Skeletal muscle tissue (tissue), 4 donors: ENCODE data around the gene LAMC3. TPM values are rescaled to one million over a fixed set of nuclear protein-coding genes. Genes with fewer than 3 reads are reported as not detected.

Source experiments
- H3K27ac ChIP-seq: one replicate; pipeline ENCODE4 v1.7.0; 2013; ENCODE audit warnings: mild to moderate bottlenecking, low read depth, low read length, inconsistent platforms
- H3K27me3 ChIP-seq, 3 donors: one replicate each; pipeline ENCODE4 v1.7.0; 2013; ENCODE audit warnings: low read length in 3 of 3; ENCODE audit not compliant: control insufficient read depth in 3 of 3, insufficient read depth in 3 of 3
- H3K36me3 ChIP-seq, 3 donors: one replicate each; pipeline ENCODE4 v1.7.0; 2013; ENCODE audit warnings: low read length in 3 of 3; ENCODE audit not compliant: control insufficient read depth in 3 of 3, insufficient read depth in 3 of 3
- H3K4me1 ChIP-seq, 3 donors: one replicate each; pipeline ENCODE4 v1.7.0; 2013; ENCODE audit warnings: low read length in 3 of 3, mild to moderate bottlenecking in 3 of 3; ENCODE audit not compliant: control insufficient read depth in 3 of 3, insufficient read depth in 3 of 3
- H3K4me3 ChIP-seq, 3 donors: one replicate each; pipeline ENCODE4 v1.7.0; 2013; ENCODE audit warnings: low read length in 3 of 3
- H3K9ac ChIP-seq, 3 donors: one replicate each; pipeline ENCODE4 v1.7.0; 2013; ENCODE audit warnings: low read length in 3 of 3, mild to moderate bottlenecking in 3 of 3, moderate library complexity in 2 of 3, low read depth in 1 of 3
- H3K9me3 ChIP-seq, 3 donors: one replicate each; pipeline ENCODE4 v1.7.0; 2013; ENCODE audit warnings: low read length in 3 of 3; ENCODE audit not compliant: control insufficient read depth in 3 of 3
- total RNA-seq: library from RNA; depleted of rRNA; stranded (reverse); fragments of >200 nt; gene quantifications from one replicate; pipeline ENCODE4 v1.2.3, GENCODE V29; 2014
- donor health status: Osteomylitis.

The LAMC3 gene
- total RNA-seq, 1 donor from 2014 or later = 0.52 TPM

GRCh38 chr9:130977811-130978221, 31.2 kb upstream of the LAMC3 start:
- Histone ChIP-seq H3K9ac (no peak overlapping the region), H3K4me1 (no peaks in the 10 kb centered on the region), H3K9me3 (no peaks in the 10 kb centered on the region), H3K27me3 (peaks cover 41 to 66% (median 60%) of the 10 kb centered on the region in 3 donors), H3K4me3 (no peak overlapping the region), H3K27ac (no peak overlapping the region), H3K36me3 (no peaks in the 10 kb centered on the region)

DNA sequence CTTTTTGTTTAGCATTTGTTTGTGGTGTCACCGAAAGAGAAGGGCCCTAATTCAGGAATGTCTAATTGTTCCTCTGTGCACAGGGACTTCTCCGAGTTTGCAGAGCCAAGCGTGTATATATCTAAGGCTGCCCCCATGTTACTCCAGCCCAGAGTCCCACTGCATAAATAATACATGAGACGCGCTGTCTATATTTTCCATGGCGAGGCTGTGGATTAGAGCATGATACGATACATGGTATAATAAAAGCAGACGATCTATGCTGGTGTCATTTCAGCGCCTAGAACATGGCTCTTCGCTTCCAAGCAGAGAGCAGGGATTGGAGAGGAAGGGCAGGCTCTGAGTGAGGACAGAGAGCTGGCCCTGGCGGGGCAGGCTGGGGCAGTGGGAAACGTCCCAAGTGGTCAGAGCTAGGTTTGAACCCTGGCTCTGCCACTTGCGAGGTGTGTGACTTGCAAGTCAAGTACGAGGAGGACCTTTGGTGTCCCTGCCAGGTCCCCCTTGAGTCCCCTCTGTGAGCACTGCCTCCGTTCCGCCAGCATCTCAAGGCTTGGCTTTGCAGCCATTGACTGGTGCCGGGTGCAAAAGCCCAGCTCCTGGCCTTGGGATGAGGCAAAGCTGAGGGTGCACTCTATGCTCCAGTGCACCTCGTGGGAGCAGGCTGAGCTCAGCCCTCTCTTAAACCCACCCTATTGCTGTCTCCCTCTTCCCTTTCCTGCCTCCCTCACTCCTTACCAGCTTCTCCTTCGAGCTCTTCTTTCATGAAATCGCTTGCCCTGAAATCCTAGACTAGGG, 29.2 kb upstream of the LAMC3 start:
- H3K27me3 ChIP-seq = peaks cover 25 to 49% (median 45%) of the 10 kb centered on the region in 3 donors

DNA sequence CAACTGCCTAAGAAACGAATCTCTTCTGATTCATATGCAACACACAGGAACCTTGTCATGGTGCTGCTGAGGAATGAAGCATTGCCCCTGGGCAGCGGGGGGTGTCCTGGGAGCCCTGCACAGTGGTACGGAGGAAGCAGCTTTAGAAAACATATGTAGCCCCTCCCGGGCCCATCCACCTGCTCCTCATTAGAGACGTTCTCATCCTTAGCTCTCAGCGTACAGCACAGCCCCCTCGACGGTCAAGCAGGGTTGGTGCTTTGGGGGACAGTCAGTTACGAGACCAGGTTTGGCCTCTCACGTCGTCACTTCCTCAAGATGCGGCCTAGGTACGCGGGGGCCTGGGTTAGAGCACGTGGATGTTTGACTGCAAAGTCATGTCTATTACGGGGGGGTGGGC, 28.4 kb upstream of the LAMC3 start:
- no peaks in the 10 kb centered on the region for H3K9me3 ChIP-seq
- H3K27me3 ChIP-seq = peaks cover 23 to 49% (median 44%) of the 10 kb centered on the region in 3 donors
- H3K4me1 ChIP-seq = no peaks in the 10 kb centered on the region
- no peaks in the 10 kb centered on the region for H3K36me3 ChIP-seq
- no peak overlapping the region for H3K9ac ChIP-seq
- no peak overlapping the region for H3K4me3 ChIP-seq
- no peak overlapping the region for H3K27ac ChIP-seq

More for the DNA sequence above, 29.2 kb upstream of the LAMC3 start:
- no peak overlapping the region for H3K27ac ChIP-seq
- H3K9ac ChIP-seq = no peak overlapping the region
- no peaks in the 10 kb centered on the region for H3K4me1 ChIP-seq
- no peaks in the 10 kb centered on the region for H3K36me3 ChIP-seq
- H3K4me3 ChIP-seq = no peak overlapping the region
- H3K9me3 ChIP-seq = no peaks in the 10 kb centered on the region

DNA sequence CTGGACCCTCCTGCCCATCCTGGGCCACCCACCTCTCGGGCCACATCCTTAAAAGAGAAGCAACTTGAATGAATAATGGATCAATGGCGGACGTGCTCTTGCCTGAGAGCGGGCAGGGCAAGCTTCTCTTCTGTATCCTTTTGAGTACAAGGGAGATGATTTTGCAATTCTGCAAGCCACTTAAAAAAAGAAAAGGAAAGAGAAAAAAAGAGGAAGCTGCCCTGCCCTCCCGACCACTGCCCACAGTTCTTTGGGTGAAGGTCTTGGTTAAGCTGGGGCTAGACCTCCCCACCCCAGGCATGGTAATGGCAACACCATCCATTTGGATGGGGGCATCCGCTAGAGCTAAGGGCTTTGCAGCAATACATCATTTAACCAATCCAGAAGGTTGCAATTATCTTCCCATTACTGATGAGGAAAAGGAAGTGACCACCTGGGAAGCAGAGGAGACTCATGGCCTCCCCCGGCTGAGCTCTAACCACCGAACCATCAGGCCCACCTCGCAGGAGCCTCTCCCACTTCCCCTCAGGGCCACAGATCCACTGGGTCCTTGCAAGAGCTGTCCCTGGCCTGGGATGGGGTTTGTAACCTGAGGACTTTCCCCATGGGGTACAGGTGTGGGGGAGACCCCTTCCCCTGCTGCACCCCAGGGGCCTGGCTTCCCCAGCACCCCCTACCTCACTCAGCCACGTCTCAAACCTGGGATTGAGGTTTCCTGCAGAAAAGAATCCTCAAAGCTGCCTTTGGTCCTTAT, 27.8 kb upstream of the LAMC3 start:
- Histone ChIP-seq H3K9ac (no peak overlapping the region), H3K27me3 (peaks cover 26 to 48% (median 43%) of the 10 kb centered on the region in 3 donors), H3K27ac (no peak overlapping the region), H3K9me3 (no peaks in the 10 kb centered on the region), H3K36me3 (no peaks in the 10 kb centered on the region), H3K4me1 (no peaks in the 10 kb centered on the region), H3K4me3 (no peak overlapping the region)

DNA sequence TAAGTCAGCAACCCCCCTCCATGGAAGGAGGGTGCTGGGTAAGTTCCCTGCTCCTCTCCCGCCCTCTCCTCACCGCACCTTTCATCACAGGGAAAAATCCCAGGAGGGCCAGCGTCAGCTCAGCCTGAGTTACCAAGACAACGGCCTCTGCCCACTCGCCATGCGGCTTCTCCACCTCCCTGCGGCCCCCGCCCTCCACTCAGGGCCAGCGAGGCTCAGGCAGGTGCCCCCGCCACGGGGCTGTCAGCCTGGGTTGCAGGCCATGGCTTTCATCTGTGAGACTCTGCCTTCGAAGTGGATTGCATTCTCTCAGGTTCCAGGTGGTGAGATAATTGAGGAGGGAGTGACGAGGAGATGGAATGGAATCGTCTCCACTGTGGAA, 27.2 kb upstream of the LAMC3 start:
- Histone ChIP-seq H3K4me1 (no peaks in the 10 kb centered on the region), H3K27ac (no peak overlapping the region), H3K27me3 (peaks cover 29 to 48% (median 42%) of the 10 kb centered on the region in 3 donors), H3K4me3 (no peak overlapping the region), H3K9ac (no peak overlapping the region), H3K36me3 (no peaks in the 10 kb centered on the region), H3K9me3 (no peaks in the 10 kb centered on the region)

DNA sequence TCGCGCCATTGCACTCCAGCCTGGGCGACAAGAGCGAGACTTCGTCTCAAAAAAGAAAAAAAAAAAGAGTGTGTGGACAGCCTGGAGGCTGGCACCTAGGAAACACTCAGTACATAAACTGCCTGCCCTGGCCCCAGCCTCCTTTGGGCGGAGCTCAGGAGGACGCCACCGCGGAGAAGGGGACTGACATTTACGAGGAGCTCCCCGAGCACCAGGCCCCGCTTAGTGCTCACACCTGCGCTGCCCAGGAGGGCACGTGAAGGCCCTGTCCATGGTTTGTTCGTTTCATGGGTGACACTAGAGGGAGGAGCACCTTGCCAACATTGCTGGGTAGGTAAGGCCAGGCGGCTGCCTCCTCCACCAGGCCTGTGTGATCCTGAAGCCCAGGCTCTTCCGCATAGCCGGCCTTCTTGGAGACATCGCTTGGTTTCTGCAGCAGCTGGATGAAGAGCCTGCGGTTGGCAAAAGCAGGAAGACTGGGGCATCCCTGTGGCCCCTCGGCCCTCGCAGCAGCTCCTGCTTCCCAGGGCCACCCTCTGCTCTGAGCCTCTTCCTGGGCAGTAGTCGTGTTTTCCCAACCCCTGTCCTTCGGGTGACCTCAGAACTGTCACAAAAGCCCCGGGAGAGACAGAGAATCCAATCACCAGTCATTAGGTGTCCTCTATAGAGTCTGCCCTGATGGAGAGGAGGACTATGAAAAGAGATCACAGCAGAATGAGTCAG, 26.2 kb upstream of the LAMC3 start:
- no peak overlapping the region for H3K9ac ChIP-seq
- no peak overlapping the region for H3K27ac ChIP-seq
- no peaks in the 10 kb centered on the region for H3K9me3 ChIP-seq
- peaks cover 27 to 52% (median 49%) of the 10 kb centered on the region in 3 donors for H3K27me3 ChIP-seq
- H3K4me3 ChIP-seq = no peak overlapping the region
- H3K36me3 ChIP-seq = no peaks in the 10 kb centered on the region
- no peaks in the 10 kb centered on the region for H3K4me1 ChIP-seq

- no peaks in the 10 kb centered on the region for H3K4me1 ChIP-seq
- peaks cover 30 to 51% (median 51%) of the 10 kb centered on the region in 3 donors for H3K27me3 ChIP-seq
Measured at GRCh38 chr9:130983359-130983670, 25.7 kb upstream of the LAMC3 start.

DNA sequence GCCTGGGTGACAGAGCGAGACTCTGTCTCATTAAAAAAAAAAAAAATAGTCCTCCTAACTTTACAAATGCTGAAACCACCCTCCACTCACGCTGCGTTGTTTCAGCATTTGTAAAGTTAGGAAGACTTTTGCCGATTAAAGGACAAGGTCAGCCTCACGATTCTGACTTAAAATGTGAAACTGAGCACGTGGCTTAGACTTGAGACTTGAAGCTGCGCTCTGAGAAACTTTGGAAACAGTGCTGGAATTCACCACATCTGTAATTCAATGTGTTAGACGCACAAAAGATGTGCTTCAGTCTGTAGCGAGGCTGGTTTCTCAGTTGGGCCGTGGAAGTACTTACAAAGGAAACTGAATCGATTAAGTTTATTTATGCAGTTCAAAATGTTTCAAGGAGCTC, 25.0 kb upstream of the LAMC3 start:
- peaks cover 36 to 56% (median 52%) of the 10 kb centered on the region in 3 donors for H3K27me3 ChIP-seq

More at GRCh38 chr9:130983359-130983670, 25.7 kb upstream of the LAMC3 start:
- Histone ChIP-seq H3K27ac (no peak overlapping the region), H3K9me3 (peaks cover 0 to 2% (median 0%) of the 10 kb centered on the region in 3 donors), H3K9ac (no peak overlapping the region), H3K36me3 (no peaks in the 10 kb centered on the region), H3K4me3 (no peak overlapping the region)

DNA sequence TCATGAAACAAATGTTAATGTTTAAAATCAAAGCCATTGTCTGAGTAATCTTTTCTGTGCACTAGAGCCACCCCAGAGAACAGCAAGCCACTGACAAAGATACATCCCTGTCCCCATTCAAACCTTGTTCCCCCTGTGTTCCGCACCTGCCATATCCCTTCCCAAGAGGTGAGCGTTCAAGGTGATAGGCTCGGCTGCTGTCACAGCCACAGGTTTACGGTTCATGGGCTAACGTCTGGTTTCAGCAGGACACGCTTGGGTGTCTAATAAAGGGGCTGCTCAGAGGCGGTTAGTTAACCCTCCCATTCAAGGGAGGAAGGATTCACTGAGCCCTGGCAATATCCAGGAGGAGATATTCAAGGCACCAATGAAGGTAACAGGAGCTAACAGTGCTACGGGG, 24.5 kb upstream of the LAMC3 start:
- Histone ChIP-seq H3K36me3 (no peaks in the 10 kb centered on the region), H3K9me3 (peaks cover 0 to 4% (median 0%) of the 10 kb centered on the region in 3 donors)

More for the DNA sequence above, 25.0 kb upstream of the LAMC3 start:
- peaks cover 0 to 4% (median 0%) of the 10 kb centered on the region in 3 donors for H3K9me3 ChIP-seq
- H3K27ac ChIP-seq = no peak overlapping the region
- H3K4me3 ChIP-seq = no peak overlapping the region
- no peak overlapping the region for H3K9ac ChIP-seq
- H3K36me3 ChIP-seq = no peaks in the 10 kb centered on the region
- no peaks in the 10 kb centered on the region for H3K4me1 ChIP-seq

More for the DNA sequence above, 24.5 kb upstream of the LAMC3 start:
- peaks cover 37 to 55% (median 54%) of the 10 kb centered on the region in 3 donors for H3K27me3 ChIP-seq
- no peak overlapping the region for H3K4me3 ChIP-seq
- H3K9ac ChIP-seq = no peak overlapping the region
- no peak overlapping the region for H3K27ac ChIP-seq
- no peaks in the 10 kb centered on the region for H3K4me1 ChIP-seq
